GDM1 (cell line): Measurements from ENCODE around the gene SARS1.

Experiments used
- DNase-seq: peaks from one replicate; lab custom pipeline; 2025; lab: John Stamatoyannopoulos, UW

SARS1 gene

DNA sequence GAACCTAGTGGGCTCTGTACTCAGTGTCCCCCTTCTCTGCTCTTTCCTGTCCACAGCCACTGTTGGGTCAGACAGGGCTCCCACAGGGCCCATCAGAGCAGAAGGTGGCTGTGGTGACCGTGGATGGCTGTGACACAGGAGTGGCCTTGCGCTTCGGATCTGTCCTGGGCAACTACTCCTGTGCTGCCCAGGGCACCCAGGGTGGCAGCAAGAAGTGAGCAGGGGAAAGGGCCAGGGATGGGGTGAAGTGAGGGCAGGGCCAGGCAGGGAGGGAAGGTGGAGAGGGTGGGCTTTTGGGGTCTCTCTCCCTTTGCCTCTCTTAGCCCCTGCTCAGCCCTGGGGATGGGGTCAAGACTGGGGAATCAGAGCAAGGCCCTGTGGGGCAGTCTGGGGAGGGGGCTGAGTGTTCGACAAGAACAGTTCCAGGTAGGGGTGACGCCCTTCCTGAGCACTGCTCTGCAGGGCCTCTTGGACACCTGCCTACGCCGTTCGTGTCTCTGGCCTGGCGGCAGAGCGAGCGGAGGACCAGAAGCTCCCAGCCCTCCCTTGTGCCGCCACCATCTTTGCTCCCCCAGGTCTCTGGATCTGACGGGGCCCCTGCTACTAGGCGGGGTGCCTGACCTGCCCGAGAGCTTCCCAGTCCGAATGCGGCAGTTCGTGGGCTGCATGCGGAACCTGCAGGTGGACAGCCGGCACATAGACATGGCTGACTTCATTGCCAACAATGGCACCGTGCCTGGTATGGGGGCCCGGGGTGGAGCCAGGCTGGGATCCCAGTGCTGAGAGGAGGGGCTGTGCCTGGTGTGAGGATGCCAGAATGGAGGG lies 48.7 kb downstream of the SARS1 start:
- DNase-seq = no peak

DNA sequence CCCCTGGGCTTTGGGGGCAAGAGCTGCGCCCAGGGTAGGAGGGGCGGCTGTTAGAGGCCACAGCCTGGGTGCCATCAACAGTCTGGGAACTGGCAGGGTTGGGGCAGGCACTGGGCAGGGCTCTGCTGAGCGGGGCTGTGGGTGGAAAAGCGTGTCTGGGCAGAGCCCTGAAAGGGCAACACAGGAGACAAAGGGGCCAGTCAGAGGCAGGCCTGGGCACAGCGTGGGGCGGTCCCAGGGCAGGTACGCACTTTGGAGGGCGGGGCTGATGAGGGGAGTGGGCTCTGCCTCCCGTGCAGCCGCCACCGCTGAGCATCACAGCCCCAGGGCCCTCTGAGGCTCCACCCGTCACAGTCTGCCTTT lies 49.5 kb downstream of the SARS1 start:
- no peak for DNase-seq

- DNase-seq = peak; percentile 35
Observed at GRCh38 chr1:109263597-109264378, 50.1 kb downstream of the SARS1 start.

- no peak for DNase-seq
Observed at GRCh38 chr1:109264379-109264755, 50.6 kb downstream of the SARS1 start.

- DNase-seq = no peak
Observed at GRCh38 chr1:109265016-109265415, 51.3 kb downstream of the SARS1 start.

DNA sequence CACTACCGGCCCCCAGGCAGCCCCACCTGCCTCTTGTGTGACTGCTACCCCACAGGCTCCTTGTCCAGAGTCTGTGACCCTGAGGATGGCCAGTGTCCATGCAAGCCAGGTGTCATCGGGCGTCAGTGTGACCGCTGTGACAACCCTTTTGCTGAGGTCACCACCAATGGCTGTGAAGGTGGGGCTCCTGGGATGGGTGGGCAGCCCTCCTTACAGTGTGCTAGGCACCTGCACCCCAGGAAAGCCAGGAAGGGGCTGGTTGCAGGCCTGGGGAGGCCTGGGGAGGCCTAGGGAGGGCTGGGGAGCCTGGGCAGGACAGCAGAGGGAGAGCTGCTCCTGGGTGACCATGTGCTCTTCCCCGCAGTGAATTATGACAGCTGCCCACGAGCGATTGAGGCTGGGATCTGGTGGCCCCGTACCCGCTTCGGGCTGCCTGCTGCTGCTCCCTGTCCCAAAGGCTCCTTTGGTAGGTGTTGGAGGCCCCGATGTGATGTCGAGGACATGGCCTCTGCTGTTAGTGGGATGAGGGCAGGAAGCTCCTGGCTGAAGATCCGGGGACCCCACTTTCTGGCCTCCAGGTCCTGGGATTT lies 52.1 kb downstream of the SARS1 start:
- DNase-seq = no peak

DNA sequence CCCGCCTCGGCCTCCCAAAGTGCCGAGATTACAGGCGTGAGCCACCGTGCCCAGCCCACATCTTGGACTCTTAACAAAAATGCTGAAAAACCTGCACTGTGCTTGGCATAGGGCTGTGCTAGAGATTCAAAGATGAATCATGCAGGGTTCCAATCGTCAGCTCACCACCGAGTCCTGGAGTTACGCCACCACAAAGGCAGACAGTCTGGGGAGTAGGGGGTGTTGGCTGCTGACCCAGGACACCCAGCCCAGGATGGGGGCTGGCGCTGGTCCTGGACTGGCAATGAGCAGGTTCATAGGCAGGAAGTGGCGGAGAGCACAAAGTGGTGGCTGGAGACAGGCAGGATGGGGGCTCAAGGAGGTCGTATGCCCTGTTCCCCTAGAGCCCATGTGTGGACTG lies 53.2 kb downstream of the SARS1 start:
- no peak for DNase-seq

GRCh38 chr1:109267743-109268300 lies 54.1 kb downstream of the SARS1 start:
- no peak for DNase-seq

- DNase-seq = no peak
Observed at GRCh38 chr1:109268431-109269211, 54.9 kb downstream of the SARS1 start.

GRCh38 chr1:109269212-109269980 lies 55.7 kb downstream of the SARS1 start:
- DNase-seq = no peak

DNA sequence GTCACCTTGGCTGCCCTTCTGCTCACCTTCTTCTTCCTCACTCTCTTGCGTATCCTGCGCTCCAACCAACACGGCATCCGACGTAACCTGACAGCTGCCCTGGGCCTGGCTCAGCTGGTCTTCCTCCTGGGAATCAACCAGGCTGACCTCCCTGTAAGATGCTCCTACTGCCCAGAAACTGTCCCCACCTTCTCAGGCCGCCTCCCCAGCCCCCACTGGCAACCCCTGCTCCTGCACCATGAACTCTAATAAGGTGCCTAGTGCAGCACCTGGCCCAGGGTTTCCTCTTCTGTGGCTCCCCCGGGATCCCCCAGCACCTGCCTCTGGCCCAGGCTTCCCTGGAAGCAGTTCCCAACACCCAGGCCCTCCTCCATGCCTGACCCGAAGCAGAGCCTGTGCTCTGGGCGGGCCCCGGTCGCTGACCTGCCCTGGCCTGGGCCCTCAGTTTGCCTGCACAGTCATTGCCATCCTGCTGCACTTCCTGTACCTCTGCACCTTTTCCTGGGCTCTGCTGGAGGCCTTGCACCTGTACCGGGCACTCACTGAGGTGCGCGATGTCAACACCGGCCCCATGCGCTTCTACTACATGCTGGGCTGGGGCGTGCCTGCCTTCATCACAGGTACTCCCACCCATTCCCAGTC lies 56.4 kb downstream of the SARS1 start:
- no peak for DNase-seq

DNA sequence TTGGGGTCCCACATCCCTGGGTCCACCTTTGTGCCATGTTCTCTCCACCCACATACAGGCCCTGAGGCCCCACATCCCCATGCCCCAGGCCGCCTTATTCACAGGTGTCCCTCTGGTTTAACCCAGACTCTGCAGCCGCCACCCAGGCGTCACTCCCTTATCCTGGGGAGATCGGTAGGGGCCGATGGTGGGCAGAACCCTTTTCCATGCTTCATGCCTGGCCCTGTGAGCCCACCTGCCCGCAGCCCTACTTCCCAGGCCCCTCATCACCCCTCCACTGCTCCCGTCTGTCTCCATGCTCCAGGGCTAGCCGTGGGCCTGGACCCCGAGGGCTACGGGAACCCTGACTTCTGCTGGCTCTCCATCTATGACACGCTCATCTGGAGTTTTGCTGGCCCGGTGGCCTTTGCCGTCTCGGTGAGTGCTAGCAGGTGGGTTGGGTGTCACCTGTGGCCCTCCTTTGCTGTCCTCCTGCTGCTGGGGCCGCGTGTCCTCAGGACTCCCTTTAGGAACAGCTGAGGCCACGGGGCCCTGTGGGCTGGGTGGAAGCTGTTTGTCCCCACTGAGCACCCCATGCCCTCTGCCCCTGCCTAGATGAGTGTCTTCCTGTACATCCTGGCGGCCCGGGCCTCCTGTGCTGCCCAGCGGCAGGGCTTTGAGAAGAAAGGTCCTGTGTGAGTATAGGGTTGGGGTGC lies 57.1 kb downstream of the SARS1 start:
- DNase-seq = no peak

DNA sequence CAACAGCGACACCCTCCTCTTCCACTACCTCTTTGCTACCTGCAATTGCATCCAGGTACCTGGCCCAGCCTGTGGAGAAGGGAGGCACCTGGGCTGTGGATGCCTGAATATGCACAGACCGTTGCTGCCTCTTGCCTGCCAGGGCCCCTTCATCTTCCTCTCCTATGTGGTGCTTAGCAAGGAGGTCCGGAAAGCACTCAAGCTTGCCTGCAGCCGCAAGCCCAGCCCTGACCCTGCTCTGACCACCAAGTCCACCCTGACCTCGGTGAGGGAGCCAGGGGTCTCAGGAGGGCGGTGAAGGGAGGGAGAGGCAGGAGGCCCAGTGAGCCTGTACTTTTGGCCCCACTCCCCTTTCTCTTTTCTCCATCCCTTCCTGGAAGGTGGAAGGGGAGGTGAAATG lies 57.7 kb downstream of the SARS1 start:
- no peak for DNase-seq

DNA sequence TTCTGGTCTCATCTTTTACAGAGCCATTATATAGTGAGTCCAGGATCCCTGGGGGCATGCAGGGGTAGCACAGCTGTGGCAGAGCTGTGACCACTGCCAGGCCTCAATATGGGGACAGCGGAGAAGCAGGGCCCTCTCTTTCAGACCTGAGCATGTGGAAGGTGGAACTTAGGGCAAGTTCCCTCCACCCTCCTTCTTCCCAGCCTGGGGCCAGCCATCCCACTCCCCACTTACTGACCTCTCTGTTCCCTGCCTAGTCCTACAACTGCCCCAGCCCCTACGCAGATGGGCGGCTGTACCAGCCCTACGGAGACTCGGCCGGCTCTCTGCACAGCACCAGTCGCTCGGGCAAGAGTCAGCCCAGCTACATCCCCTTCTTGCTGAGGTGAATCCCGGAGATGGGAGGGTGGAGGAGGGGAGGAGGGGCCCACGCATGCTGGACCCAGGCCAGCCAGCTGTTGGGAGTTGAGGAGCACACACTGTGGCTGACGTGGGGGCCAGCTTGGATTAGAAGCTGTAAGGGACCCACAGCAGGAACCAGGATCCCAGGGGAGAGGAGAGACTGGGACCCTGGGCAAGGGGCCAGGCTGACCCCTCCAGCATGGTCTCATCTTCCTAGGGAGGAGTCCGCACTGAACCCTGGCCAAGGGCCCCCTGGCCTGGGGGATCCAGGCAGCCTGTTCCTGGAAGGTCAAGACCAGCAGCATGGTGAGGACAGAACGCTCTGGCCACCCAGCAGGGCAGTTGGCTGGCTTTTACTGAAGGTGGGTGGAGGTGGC lies 58.5 kb downstream of the SARS1 start:
- DNase-seq = no peak

- DNase-seq = no peak
Observed at GRCh38 chr1:109272831-109273547, 59.3 kb downstream of the SARS1 start.

- DNase-seq = no peak
Observed at GRCh38 chr1:109273570-109274288, 60.0 kb downstream of the SARS1 start.

GRCh38 chr1:109274533-109275476 lies 61.1 kb downstream of the SARS1 start:
- no peak for DNase-seq
